HG03575 (cell line): ENCODE measurements around the gene SETD1A.

Source experiments
- ATAC-seq: cut with Tn5 transposase; IDR thresholded peaks from one replicate; pipeline ENCODE4 v1.9.1; 2021; ENCODE audit not compliant: unreplicated experiment, insufficient number of reproducible peaks, low FRiP score; ENCODE audit errors: extremely low read depth

SETD1A gene

GRCh38 chr16:31033709-31034492 is 76.3 kb downstream of the SETD1A start:
- ATAC-seq, result no peak
